Liver (tissue), 3 donors: ENCODE data around the gene PAK2.
"Not testable (repeated sequence)": the region's sequence is repeated elsewhere in the genome, so short reads cannot be mapped to it uniquely, and the experiment has no call there.

ENCODE experiments used
- CTCF ChIP-seq: fragments of 150-350 bp; IDR thresholded peaks from 2 replicates; pipeline ENCODE4 v1.5.1; 2017; ENCODE audit warnings: improper control_type of control experiment, low read depth, low read length; ENCODE audit not compliant: missing input control
- EGR1 ChIP-seq, 2 donors: IDR thresholded peaks; 2 replicates each; pipeline ENCODE4 v1.6.1; 2016 to 2018; ENCODE audit warnings: antibody characterized with exemption in 2 of 2, low read depth in 2 of 2
- RAD21 ChIP-seq, 2 donors: IDR thresholded peaks; 2 replicates each; pipeline ENCODE4 v1.6.1; 2016; ENCODE audit warnings: antibody characterized with exemption in 2 of 2, mild to moderate bottlenecking in 2 of 2
- RXRA ChIP-seq, 2 donors: IDR thresholded peaks; 2 replicates each; pipeline ENCODE4 v1.6.1; 2017 to 2018; ENCODE audit warnings: antibody characterized with exemption in 2 of 2, mild to moderate bottlenecking in 1 of 2
- SP1 ChIP-seq: IDR thresholded peaks from 2 replicates; pipeline ENCODE4 v1.6.1; 2018; ENCODE audit warnings: antibody characterized with exemption, mild to moderate bottlenecking
- TAF1 ChIP-seq: conservative IDR thresholded peaks from 2 replicates; pipeline ENCODE4 v1.6.1; 2016; ENCODE audit warnings: antibody characterized with exemption, mild to moderate bottlenecking
- donor health status: healthy.
- donor health status: healthy.

GRCh38 chr3:196743569-196743968 lies 3.9 kb downstream of the PAK2 start:
- not testable (repeated sequence) for TF ChIP-seq CTCF; RAD21 (IDR thresholded peaks at IDR 0.05); TAF1; EGR1 (IDR thresholded peaks at IDR 0.05; ENCODE audit: low read depth in 2 of 2); RXRA (IDR thresholded peaks at IDR 0.05); SP1
